Measurements from ENCODE around the gene SPATA20.

DNA sequence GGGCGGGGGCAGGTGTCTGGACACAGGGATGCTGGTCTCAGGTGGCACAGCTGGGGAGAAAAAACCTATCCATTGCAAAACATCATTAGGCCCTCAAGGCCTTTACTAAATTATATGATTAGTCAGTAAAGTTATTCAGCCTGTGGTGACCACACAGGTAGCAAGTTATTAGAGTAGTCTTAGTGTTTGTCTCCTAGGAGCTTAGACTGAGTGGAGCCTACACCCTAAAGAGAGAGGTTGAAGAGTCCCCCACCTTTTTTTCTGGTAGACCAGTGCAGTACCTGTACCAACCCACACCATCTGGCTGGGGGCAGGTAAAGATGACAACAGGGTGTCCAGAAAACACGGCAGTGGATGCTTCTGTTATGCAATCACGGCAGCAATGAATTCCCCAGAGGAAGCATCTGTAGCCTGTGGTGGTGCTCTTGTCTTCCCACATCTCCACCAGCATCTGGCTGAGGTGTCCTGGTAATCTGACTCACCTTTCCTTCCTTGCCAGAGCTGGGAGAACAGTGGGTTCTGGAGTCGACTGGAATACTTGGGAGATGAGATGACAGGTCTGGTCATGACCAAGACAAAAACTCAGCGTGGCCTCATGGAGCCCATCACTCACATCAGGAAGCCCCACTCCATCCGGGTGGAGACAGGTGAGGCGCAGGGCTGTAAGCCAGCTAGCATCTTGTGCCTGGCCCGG, 27.7 kb upstream of the SPATA20 start:
- no peak for TF ChIP-seq POLR2A (IDR thresholded peaks at IDR 0.05)
- TF ChIP-seq, protein P1, sequence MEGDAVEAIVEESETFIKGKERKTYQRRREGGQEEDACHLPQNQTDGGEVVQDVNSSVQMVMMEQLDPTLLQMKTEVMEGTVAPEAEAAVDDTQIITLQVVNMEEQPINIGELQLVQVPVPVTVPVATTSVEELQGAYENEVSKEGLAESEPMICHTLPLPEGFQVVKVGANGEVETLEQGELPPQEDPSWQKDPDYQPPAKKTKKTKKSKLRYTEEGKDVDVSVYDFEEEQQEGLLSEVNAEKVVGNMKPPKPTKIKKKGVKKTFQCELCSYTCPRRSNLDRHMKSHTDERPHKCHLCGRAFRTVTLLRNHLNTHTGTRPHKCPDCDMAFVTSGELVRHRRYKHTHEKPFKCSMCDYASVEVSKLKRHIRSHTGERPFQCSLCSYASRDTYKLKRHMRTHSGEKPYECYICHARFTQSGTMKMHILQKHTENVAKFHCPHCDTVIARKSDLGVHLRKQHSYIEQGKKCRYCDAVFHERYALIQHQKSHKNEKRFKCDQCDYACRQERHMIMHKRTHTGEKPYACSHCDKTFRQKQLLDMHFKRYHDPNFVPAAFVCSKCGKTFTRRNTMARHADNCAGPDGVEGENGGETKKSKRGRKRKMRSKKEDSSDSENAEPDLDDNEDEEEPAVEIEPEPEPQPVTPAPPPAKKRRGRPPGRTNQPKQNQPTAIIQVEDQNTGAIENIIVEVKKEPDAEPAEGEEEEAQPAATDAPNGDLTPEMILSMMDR (IDR thresholded peaks at IDR 0.05), result no peak
